Measurements from ENCODE around the gene HTRA3.

Gene HTRA3

DNA sequence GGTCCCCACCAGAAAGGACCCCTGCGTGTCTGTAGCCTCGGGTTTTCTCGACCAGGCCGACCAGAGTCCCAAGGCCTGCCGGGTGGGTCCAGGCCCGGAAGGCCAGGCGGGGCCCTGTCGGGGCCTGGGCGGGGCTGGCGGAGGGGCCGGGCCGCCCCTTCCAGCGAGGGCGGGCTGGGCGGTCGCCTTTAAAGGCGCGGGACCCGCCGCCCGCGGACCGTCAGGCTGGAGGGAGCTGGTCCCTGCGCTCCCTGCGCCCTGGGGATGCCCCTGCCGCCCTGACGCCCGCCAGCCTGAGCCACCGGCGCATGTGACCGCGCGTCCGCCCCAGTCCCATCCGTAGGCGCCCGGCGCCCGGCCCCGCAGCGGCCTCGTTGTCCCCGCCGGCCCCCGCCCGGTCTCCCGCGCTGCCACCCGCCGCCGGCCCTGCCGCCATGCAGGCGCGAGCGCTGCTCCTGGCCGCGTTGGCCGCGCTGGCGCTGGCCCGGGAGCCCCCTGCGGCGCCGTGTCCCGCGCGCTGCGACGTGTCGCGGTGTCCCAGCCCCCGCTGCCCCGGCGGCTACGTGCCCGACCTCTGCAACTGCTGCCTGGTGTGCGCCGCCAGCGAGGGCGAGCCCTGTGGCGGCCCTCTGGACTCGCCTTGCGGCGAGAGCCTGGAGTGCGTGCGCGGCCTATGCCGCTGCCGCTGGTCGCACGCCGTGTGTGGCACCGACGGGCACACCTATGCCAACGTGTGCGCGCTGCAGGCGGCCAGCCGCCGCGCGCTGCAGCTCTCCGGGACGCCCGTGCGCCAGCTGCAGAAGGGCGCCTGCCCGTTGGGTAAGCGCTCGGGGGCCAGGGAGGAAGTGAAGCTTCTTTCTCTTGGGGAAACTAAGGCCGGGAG, at the start of gene HTRA3:
HTRA3 (plus strand) TSS at position 220 of the 883 bp plus-strand sequence; CDS start at position 435, 215 bp downstream.
- DNase-seq = no peak

DNA sequence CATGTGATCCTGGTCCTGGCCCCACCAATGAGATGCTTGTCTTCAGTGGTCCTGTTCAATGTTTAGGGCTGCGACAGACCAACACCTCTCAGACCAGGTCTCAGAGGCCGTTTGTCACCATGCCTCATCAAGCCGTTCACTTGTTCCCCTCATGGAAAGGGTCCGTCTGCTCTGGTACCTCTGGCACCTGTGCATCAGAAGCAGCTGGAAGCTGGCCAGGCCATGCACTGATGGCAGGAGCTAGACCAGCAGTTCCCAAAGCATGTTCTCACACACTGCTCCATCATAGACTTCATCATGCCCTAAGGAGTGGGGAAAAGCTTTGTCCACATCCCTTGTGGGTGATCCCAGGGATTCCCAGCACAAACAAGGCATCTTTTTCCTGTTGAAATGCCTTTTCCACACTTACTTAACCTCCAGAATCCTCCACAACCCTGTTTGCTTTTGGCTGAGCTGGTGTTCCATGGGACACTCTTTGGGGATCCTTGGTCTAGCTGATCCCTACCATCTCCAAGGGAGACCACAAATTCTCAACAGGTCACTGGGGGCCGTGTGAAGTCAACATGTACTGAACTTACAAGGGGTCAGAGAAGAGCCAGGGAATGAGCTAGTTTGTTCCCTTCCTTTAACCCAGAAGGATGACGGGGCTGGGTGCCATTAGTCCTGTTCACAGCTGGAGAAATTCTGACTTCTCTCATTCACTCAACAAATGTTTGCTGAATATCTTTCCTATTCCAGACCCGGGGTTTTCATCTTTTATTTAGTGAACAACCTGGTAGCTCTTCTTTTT, 48.7 kb upstream of the HTRA3 start:
- DNase-seq = no peak

DNA sequence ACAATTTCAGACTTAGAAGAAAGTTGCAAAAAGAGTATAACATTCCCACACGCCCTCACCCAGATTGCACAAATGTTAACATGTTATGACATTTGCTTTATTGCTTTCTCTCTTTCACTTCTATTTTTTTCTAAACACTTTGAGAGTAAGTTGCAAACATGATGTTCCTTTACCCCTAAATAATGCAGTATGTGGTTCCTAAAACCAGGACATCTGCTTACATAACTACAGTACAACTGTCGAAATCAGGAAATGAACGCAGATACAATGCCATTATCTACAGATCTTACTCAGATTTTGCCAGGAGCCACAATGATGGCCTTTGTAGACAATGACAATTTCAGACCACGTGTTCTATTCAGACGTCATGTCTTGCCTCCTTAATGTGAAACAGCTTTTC, 48.1 kb upstream of the HTRA3 start:
- peak in 1 of 56 donors; percentile 22 for DNase-seq

DNA sequence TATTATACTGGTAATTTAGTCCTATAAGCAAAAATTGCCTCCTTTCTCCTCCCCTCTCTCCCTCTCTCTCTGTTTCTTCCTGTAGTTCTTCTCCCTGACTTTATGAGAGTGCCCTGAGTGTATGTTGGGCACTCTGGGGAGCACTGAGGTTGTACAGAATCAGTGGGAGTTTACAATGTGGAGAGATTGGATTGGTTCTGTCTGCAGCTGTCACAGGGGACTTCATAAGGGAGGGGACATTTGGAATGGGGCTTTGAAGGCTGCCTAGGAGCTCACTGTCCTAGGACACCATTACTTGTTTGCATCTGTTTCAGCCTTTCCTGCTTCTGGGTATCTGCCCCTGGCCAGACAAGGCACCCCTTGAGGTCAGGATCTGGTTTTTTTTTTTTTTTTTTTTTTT, 47.6 kb upstream of the HTRA3 start:
- DNase-seq = no peak

DNA sequence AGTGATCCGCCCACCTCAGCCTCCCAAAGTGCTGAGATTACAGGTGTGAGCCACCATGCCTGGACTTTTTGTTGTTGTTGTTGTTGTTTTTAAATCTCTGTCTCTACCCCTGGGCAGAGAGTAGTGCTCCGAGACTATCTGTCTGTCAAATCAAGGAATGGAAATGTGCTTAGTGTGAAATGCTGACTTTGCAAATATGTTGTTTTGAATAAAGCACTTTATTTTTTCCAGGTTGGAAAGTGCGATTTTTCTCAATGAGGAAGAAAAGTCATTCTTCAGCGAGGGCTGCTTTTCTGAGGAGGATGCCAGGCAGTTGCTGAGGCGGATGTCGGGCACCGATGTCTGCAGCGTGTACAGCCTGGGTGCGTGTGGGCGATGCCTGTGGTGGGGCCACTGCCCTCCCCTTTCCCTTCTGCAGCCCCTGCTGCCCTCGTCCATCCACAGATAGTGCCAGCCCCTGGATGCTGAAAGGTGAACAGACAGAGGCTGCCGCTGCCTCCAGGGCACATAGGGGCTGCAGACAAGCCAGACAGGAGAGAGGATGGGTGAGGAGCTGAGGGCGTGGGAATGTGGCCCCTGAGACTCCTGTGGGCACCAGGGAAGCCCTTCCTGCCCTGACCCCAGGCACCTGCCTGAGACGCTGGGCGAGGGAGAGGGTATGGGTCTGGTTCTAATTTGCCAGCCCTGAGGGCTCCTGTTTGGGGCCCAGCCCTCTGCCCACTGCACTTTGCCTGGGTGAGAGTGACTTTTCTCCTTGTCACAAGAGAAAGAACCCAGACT, 46.8 kb upstream of the HTRA3 start:
- DNase-seq = no peak

DNA sequence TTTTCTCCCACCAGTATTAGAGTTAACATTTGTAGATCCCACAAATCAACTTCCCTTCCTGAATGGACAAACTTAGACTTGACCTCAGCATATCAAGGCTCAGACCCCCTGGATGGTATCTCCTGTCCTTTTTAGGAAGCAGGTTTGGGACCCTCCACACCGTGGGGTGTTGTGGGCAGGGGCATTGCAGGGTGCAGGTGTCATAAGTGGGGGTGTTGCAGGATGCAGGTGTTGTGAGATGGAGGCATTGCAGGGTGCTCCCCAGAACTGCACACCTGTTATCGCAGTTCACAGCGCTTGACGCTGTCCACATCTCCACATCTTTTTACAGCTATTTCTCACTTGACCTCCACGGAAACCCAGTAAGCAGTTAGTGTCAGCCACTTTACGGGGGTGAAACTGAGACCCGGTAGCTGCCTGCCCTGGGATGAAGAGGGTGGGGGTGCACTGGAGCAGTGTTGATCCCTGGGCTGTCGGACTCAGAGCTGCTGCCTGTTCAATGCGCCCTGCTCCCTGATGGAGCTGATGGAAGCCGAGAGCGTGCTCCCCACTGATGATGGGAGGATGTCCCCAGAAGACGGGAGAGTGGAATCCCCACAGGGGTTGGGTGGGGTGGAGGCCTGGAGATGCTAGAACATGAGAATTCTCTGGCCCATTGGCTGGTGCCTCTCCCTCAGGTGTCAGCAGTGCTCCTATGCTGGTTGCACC, 45.1 kb upstream of the HTRA3 start:
- DNase-seq = no peak

DNA sequence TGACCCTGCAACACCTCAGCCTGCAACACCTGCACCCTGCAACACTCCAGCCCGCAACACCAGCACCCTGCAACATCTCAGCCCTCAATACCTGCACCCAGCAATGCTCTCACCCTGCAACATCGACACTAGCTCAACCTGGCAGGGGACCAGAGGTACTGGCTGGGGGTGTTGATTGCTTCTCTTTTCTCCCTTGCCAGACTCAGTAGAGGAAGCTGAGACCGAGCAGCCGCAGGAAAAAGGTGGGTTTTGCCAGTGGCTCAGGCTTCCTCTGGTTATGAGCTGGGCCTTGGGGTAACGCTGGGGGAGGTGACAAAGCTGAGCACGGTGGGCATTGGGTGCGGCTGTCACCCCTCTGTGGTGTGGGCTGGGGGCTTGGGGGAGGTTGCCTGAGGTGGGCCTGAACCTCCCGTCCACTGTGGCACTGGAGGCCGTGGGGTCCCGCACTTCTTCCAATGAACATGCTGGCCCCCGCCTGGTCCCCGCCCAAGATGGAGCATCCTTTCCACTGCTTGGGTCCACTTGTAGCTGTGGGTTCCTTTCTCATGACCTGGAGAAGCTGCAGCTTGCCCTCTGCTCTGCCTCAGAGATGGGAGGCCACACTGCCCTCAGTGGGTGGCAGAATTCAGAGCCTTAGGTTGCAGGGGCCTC, 44.5 kb upstream of the HTRA3 start:
- no peak for DNase-seq

DNA sequence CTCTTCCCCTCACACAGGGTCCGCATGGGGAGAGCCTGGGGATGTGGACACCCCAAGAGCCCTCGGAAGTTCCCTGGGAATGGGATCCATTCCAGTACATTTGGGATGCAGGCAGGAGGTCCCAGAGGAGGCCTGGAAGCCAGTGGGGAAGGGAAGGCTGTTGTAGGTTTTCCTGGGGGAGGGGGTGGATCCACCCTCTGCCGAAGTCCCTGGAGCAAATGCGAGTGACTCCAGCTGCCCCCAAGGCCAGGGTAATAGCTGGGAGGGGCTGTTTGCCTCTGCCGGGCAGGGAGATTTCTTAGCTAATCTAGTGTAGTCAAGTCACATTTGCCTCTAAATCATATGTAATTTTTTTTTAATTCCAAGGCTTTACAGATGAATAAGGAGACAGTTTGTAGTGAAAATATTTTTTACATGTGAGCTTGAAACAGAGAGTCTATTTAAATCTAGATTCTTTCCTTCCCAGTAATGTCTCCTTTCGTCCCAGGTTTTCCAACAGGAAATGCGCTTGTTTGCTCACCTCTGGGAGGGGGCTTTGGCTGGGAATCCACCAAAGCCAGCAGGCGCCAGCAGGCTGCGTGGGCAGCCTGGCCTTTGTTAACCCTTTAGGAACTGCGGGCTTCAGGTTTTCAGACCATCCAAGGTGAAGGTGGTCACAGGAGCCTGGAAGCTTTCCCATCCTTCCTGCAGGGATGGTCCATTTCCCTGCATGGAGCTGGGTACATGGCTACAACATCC, 43.7 kb upstream of the HTRA3 start:
- DNase-seq = no peak

DNA sequence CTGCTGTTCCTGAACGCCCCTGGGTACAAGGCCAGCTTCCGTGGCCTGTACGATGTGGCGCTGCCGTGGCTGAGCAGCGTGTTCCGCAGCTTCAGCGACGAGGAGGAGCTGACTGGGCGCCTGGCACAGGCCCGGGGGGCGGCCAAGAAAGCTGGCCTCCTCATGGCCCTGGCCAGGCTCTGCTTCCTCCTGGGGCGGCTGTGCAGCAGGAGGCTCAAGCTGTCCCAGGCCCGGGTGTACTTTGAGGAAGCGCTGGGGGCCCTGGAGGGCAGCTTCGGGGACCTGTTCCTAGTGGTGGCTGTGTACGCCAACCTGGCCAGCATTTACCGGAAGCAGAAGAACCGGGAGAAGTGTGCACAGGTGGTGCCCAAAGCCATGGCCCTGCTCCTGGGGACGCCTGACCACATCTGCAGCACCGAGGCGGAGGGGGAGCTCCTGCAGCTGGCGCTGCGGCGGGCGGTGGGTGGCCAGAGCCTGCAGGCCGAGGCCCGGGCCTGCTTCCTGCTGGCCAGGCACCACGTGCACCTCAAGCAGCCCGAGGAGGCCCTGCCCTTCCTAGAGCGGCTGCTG, 42.3 kb upstream of the HTRA3 start:
- peak in 4 of 56 donors; percentile 13 to 34 (median 24) for DNase-seq

DNA sequence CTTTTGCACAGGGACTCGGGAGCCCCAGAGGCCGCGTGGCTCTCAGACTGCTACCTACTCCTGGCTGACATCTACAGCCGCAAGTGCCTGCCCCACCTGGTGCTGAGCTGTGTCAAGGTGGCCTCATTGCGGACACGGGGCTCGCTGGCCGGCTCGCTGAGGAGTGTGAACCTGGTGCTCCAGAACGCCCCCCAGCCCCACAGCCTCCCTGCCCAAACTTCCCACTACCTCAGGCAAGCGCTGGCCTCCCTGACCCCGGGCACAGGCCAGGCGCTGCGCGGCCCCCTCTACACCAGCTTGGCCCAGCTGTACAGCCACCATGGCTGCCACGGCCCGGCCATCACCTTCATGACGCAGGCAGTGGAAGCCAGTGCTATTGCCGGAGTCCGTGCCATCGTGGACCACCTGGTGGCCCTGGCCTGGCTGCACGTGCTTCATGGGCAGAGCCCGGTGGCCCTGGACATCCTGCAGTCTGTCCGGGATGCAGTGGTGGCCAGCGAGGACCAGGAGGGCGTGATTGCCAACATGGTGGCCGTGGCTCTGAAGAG, 41.7 kb upstream of the HTRA3 start:
- no peak for DNase-seq

DNA sequence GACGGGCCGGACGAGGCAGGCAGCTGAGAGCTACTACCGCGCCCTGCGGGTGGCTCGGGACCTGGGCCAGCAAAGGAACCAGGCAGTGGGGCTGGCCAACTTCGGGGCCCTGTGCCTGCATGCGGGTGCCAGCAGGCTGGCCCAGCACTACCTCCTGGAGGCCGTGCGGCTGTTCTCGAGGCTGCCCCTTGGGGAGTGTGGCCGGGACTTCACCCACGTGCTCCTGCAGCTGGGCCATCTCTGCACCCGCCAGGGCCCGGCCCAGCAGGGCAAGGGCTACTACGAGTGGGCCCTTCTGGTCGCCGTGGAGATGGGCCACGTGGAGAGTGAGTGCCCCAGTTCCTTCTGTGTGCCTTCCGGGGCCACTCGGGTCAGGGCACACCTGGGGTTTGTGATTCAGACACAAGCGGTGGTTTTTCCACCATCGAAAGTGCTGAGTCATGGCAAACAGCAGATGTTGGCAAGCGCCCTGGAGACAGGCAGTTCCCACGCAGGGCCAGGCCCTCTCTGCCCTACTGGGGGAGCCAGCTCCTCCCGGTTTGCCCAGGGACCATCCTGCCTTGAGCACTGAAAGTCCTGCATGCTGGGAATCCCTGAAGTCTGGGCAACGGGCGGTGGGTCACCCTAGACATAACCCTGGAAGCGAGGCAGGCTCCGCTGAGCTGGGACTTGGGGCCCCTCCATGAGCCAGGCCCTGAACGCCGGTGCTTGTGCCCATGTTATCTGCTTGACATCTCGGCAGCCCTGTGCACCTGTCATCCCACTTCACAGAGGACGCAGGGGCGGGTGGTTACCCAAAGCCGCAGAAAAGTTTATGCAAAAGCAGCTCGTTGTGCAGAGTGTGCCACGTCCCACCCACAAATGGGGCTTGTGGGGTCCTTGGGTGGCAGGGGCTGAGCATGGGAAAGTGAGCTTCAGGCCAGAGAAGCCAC, 41.0 kb upstream of the HTRA3 start:
- peak in 50 of 56 donors; percentile 8 to 77 (median 48) for DNase-seq

DNA sequence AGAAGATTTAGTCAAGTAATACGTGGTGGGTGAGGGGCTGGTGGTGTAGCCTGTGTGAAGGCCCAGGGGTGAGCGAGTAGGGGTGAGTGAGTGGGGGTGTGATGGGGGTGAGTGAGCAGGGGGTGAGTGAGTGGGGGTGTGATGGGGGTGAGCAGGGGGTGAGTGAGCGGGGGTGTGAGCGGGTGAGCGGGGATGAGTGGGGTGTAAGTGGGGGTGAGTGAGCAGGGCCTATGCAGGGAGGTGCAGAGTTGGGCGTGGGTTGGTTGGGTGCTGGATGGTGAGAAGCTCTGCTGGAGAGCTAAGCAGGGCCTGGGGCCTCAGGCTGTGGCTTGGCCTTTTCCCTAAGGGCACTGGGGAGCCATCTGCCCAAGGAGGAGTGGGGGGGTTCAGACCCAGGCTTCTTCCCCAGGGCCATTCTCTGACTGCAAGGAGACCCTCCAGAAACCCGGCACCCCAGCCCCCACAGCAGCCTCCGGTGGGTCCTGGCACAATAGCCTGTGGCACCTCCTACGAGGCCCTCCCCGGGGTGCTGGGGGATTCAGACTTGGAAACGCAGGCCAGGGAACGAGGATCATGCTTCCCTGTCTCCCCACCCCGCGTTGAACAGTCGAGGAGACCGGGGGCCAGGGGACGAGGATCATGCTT, 40.1 kb upstream of the HTRA3 start:
- DNase-seq = no peak

DNA sequence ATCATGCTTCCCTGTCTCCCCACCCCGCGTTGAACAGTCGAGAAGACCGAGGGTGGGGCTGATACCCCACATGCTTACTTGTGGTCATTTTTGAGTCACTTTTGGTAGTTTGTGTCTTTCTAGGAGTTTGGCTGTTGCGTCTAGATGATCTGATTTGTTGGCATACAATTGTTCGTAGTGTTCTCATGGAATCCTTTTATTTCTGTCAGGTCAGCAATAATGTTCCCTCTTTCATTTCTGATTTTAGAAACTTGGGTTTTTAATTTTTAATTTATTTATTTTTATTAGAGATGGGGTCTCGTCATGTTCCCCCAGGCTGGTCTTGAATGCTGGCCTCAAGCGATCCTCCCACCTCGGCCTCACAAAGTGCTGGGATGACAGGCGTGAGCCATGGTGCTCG, 39.5 kb upstream of the HTRA3 start:
- DNase-seq = no peak

DNA sequence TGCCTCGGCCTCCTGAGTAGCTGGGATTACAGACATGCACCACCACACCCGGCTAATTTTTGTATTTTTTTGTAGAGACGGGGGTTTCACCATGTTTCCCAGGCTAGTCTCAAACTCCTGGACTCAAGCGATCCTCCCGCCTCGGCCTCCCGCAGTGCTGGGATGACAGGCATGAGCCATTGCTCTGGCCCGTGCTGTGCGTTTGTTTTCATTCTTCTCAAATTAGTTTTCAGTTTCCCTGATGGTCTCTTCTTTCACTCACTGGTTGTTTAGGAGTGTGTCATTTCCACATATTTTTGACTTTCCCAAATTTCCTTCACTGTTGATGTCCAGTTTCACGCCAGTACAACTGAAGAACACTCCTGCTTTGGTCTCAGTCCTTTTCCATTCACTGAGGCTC, 38.7 kb upstream of the HTRA3 start:
- no peak for DNase-seq

DNA sequence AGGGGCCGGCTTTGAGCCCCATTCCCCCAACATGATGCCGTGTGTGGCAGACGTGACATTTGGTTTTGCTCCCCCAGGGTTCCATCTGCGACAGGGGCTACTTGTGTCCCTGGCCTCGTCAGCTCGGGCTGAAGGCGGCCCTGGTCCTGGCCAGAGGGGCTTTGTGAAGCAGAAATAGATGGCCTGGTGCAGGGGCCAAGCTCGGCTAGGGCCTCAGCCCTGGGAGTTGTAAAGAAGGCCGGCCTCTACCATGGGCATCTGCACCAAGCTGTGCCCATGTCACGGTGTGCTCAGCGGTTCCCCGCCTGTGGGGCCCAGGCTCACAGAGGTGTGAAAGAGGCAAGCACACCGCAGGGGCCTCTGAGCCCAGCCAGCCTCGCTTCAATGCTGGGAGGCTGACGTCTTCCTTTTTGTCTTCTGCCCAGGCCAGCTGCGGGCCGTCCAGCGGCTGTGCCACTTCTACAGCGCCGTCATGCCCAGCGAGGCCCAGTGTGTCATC, 38.0 kb upstream of the HTRA3 start:
- no peak for DNase-seq

DNA sequence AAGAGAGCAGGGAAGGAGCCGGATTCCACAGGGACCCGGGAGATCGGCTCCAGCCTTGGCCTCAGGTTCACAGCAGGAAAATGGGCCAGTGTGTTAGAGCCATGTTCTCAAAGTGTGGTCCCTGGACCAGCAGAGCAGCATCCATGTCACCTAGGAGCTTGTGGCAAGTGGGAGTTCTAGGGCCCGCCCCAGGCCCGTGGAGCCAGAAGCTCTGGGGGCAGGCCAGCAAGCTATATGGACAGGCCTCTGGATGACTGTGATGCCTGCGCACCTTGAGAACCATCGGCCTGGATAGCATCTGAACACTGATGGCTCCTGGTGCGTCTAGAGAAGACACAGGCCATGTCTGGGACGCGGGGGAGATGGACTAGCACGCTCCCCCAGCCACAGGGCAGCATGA, 36.8 kb upstream of the HTRA3 start:
- no peak for DNase-seq

All from nucleus accumbens (tissue), 56 donors.